H9 (cell line): Measurements from ENCODE around the gene NFATC1. TPM values are rescaled to one million over a fixed set of nuclear protein-coding genes. Genes with fewer than 3 reads are reported as not detected.

ENCODE experiments used
- DNase-seq: peaks from one replicate; pipeline ENCODE4 v3.0.0-alpha.2; 2017
- H2AFZ ChIP-seq: one replicate; pipeline ENCODE4 v1.6.1; 2013; ENCODE audit warnings: mild to moderate bottlenecking, low read length, control low read depth, moderate library complexity
- H2AK5ac ChIP-seq: 2 replicates; pipeline ENCODE4 v1.6.1; 2013; ENCODE audit warnings: low read length, control low read depth, mixed read lengths; ENCODE audit not compliant: insufficient read length
- H2BK120ac ChIP-seq: one replicate; pipeline ENCODE4 v1.6.1; 2013; ENCODE audit warnings: low read depth, mild to moderate bottlenecking, low read length, control low read depth, inconsistent platforms; ENCODE audit not compliant: poor library complexity, severe bottlenecking
- H2BK12ac ChIP-seq: 2 replicates; pipeline ENCODE4 v1.6.1; 2013; ENCODE audit warnings: low read length, control low read depth, mixed read lengths, low read depth; ENCODE audit not compliant: insufficient read length
- H2BK15ac ChIP-seq: 2 replicates; pipeline ENCODE4 v1.6.1; 2013; ENCODE audit warnings: low read depth, low read length, control low read depth
- H2BK20ac ChIP-seq: one replicate; pipeline ENCODE4 v1.6.1; 2013; ENCODE audit warnings: low read depth, mild to moderate bottlenecking, low read length, control low read depth, inconsistent platforms; ENCODE audit not compliant: poor library complexity, severe bottlenecking
- H2BK5ac ChIP-seq: 2 replicates; pipeline ENCODE4 v1.6.1; 2013; ENCODE audit warnings: low read length, control low read depth, mixed read lengths; ENCODE audit not compliant: insufficient read length
- H3K14ac ChIP-seq: 2 replicates; pipeline ENCODE4 v1.6.1; 2013; ENCODE audit warnings: low read length, control low read depth; ENCODE audit not compliant: insufficient read depth
- H3K18ac ChIP-seq: 2 replicates; pipeline ENCODE4 v1.6.1; 2013; ENCODE audit warnings: low read depth, mild to moderate bottlenecking, mixed read lengths, low read length, control low read depth; ENCODE audit not compliant: insufficient read length
- H3K23ac ChIP-seq: 2 replicates; pipeline ENCODE4 v1.6.1; 2013; ENCODE audit warnings: low read length, control low read depth, mixed read lengths, low read depth; ENCODE audit not compliant: insufficient read length
- H3K23me2 ChIP-seq: 2 replicates; pipeline ENCODE4 v1.6.1; 2013; ENCODE audit warnings: low read depth, mild to moderate bottlenecking, mixed read lengths, low read length, control low read depth; ENCODE audit not compliant: insufficient read length, poor library complexity, severe bottlenecking
- H3K27ac ChIP-seq: 2 replicates; pipeline ENCODE4 v1.5.1; 2013; ENCODE audit warnings: low read length, control low read depth, mixed read lengths, low read depth; ENCODE audit not compliant: insufficient read length
- H3K27me3 ChIP-seq: 2 replicates; pipeline ENCODE4 v1.6.1; 2013; ENCODE audit warnings: low read length, control low read depth, inconsistent platforms; ENCODE audit not compliant: insufficient read depth
- H3K4ac ChIP-seq: 2 replicates; pipeline ENCODE4 v1.6.1; 2013; ENCODE audit warnings: low read depth, mild to moderate bottlenecking, control low read depth, inconsistent platforms, low read length, moderate library complexity
- H3K4me1 ChIP-seq: 2 replicates; pipeline ENCODE4 v1.6.1; 2013; ENCODE audit warnings: low read length, control low read depth, inconsistent platforms; ENCODE audit not compliant: insufficient read depth
- H3K4me2 ChIP-seq: 2 replicates; pipeline ENCODE4 v1.6.1; 2013; ENCODE audit warnings: low read length, control low read depth, mixed read lengths; ENCODE audit not compliant: insufficient read length, insufficient read depth
- H3K56ac ChIP-seq: 2 replicates; pipeline ENCODE4 v1.6.1; 2013; ENCODE audit warnings: low read depth, mild to moderate bottlenecking, mixed read lengths, low read length, control low read depth; ENCODE audit not compliant: insufficient read length
- H3K79me1 ChIP-seq: 2 replicates; pipeline ENCODE4 v1.6.1; 2013; ENCODE audit warnings: low read depth, mild to moderate bottlenecking, moderate library complexity, low read length, control low read depth, inconsistent platforms; ENCODE audit not compliant: insufficient read depth, poor library complexity, severe bottlenecking
- H3K79me2 ChIP-seq: 2 replicates; pipeline ENCODE4 v1.6.1; 2013; ENCODE audit warnings: low read length, control low read depth, inconsistent platforms; ENCODE audit not compliant: insufficient read depth
- H3K9ac ChIP-seq: 2 replicates; pipeline ENCODE4 v1.6.1; 2013; ENCODE audit warnings: low read length, control low read depth, mixed read lengths; ENCODE audit not compliant: insufficient read length; ENCODE audit errors: extremely low read depth
- H3K9me3 ChIP-seq: one replicate; pipeline ENCODE4 v1.6.1; 2013; ENCODE audit warnings: low read depth, low read length, inconsistent platforms; ENCODE audit not compliant: control insufficient read depth
- H3T11ph ChIP-seq: one replicate; pipeline ENCODE4 v1.6.1; 2013; ENCODE audit warnings: mild to moderate bottlenecking, low read length, control low read depth, inconsistent platforms
- H4K20me1 ChIP-seq: one replicate; pipeline ENCODE4 v1.6.1; 2013; ENCODE audit not compliant: control insufficient read depth, insufficient read length, insufficient read depth
- H4K5ac ChIP-seq: 2 replicates; pipeline ENCODE4 v1.6.1; 2013; ENCODE audit warnings: low read depth, mild to moderate bottlenecking, mixed read lengths, low read length, control low read depth; ENCODE audit not compliant: insufficient read length
- H4K8ac ChIP-seq: replicated peaks from 2 replicates; pipeline ENCODE4 v1.6.1; 2013; ENCODE audit warnings: low read length, control low read depth, mixed read lengths, low read depth; ENCODE audit not compliant: insufficient read length
- H4K91ac ChIP-seq: 2 replicates; pipeline ENCODE4 v1.6.1; 2013; ENCODE audit warnings: low read depth, mild to moderate bottlenecking, moderate library complexity, mixed read lengths, low read length, control low read depth; ENCODE audit not compliant: insufficient read length
- H3K27ac Mint-ChIP-seq, 3 experiments: 2 replicates in 2 of 3; 3 replicates in 1 of 3; pipeline ENCODE4 v1.8.0; 2020 to 2021; ENCODE audit warnings: mixed read lengths in 3 of 3, mild to moderate bottlenecking in 1 of 3, moderate library complexity in 1 of 3
- H3K27me3 Mint-ChIP-seq: 2 replicates; pipeline ENCODE4 v1.8.0; 2021; ENCODE audit warnings: low read depth, mild to moderate bottlenecking, moderate library complexity, mixed read lengths
- H3K36me3 Mint-ChIP-seq, 3 experiments: 2 replicates in 2 of 3; 3 replicates in 1 of 3; pipeline ENCODE4 v1.8.0; 2020 to 2021; ENCODE audit warnings: low read depth in 3 of 3, mixed read lengths in 3 of 3; ENCODE audit not compliant: insufficient read depth in 1 of 3
- H3K4me1 Mint-ChIP-seq, 2 experiments: 2 replicates each; pipeline ENCODE4 v1.8.0; 2020; ENCODE audit warnings: mixed read lengths in 2 of 2
- H3K4me3 Mint-ChIP-seq, 2 experiments: 2 replicates in 1 of 2; 3 replicates in 1 of 2; pipeline ENCODE4 v1.8.0; 2020 to 2021; ENCODE audit warnings: mild to moderate bottlenecking in 2 of 2, mixed read lengths in 2 of 2, moderate library complexity in 1 of 2
- H3K9me3 Mint-ChIP-seq, 2 experiments: 2 replicates in 1 of 2; 3 replicates in 1 of 2; pipeline ENCODE4 v1.8.0; 2020; ENCODE audit warnings: mild to moderate bottlenecking in 2 of 2, mixed read lengths in 2 of 2, moderate library complexity in 1 of 2
- WGBS: extraction: QIAGEN DNeasy Blood & Tissue Kit; methylation state at CpG from one replicate; pipeline ENCODE4 v1.1.7; 2013; ENCODE audit warnings: missing lambda C conversion rate, low lambda C conversion rate, mixed read lengths; ENCODE audit not compliant: insufficient read length; ENCODE audit errors: extremely low coverage; 5-methylcytosine and 5-hydroxymethylcytosine counted together
- total RNA-seq: library from RNA; stranded (reverse); gene quantifications from 2 replicates; pipeline ENCODE4 v1.2.1, GENCODE V29; 2021
- TF ChIP-seq, protein P1 (sequence below): fragments of 200-600 bp; sonication (generic); conservative IDR thresholded peaks from 3 replicates; pipeline ENCODE4 v1.8.0; 2021; ENCODE audit warnings: antibody characterized with exemption, mild to moderate bottlenecking

The NFATC1 gene
- total RNA-seq, 1 experiment from 2014 or later = 5.5 TPM

DNA sequence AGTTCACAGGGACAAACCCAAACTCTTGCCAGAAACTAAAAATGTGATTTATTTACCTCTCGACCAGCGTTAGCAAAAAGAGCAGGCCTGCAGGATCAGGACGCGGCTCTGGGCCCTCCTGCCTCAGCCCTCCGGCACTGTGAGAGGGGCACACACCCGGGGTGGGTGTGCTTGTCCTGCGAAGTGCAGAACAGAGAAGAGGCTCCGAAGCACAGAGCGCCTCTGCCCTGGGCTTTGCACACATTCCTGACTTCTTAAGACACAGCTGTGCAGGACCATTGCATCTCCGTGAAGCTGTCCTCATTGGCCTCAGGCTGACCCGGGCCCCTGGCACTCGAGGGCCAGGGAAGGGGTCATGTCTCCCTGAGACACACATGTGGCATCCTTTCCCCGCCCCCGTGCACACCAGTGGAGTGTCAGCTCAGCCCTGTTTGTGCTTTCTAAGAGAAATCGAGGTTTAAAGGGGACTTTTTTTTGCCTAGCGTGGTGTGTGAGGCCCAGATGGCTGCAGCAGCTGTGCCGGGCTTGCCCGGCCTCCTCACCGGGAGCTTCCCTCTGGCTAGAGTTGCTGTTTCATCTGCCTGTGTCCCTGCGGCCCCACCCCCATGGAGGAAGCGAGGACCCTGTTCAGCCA is 9.9 kb upstream of the NFATC1 start:
- no peak overlapping the region for H3K27ac ChIP-seq
- no peak overlapping the region for H3K56ac ChIP-seq
- Mint-ChIP-seq H3K4me3 (no peak overlapping the region), H3K36me3 (no peaks in the 10 kb centered on the region), H3K27ac (no peak overlapping the region), H3K27me3 (peaks cover 42% of the 10 kb centered on the region), H3K4me1 (peaks cover 0 to 2% of the 10 kb centered on the region in 2 experiments; a peak in 1 of 4 replicates), H3K9me3 (no peaks in the 10 kb centered on the region; a peak in 2 of 5 replicates)
- DNase-seq = peak; percentile 25
- no peak overlapping the region for H4K8ac ChIP-seq
- TF ChIP-seq, protein P1, sequence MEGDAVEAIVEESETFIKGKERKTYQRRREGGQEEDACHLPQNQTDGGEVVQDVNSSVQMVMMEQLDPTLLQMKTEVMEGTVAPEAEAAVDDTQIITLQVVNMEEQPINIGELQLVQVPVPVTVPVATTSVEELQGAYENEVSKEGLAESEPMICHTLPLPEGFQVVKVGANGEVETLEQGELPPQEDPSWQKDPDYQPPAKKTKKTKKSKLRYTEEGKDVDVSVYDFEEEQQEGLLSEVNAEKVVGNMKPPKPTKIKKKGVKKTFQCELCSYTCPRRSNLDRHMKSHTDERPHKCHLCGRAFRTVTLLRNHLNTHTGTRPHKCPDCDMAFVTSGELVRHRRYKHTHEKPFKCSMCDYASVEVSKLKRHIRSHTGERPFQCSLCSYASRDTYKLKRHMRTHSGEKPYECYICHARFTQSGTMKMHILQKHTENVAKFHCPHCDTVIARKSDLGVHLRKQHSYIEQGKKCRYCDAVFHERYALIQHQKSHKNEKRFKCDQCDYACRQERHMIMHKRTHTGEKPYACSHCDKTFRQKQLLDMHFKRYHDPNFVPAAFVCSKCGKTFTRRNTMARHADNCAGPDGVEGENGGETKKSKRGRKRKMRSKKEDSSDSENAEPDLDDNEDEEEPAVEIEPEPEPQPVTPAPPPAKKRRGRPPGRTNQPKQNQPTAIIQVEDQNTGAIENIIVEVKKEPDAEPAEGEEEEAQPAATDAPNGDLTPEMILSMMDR = no peak
- H3K79me1 ChIP-seq = no peaks in the 10 kb centered on the region
- no peak overlapping the region for H2BK5ac ChIP-seq
- WGBS = no CpG with 5 or more reads among the region's 21 CpGs
- H4K5ac ChIP-seq = no peak overlapping the region
- H3K79me2 ChIP-seq = no peaks in the 10 kb centered on the region
- no peaks in the 10 kb centered on the region for H3K4me1 ChIP-seq
- H3K4me2 ChIP-seq = no peak overlapping the region
- no peak overlapping the region for H2BK15ac ChIP-seq
- H2BK20ac ChIP-seq = no peak overlapping the region
- no peak overlapping the region for H3K4ac ChIP-seq
- no peak overlapping the region for H2BK12ac ChIP-seq
- no peak overlapping the region for H3K23ac ChIP-seq
- no peak overlapping the region for H3K9ac ChIP-seq
- H3K23me2 ChIP-seq = no peaks in the 10 kb centered on the region
- no peaks in the 10 kb centered on the region; the same call in 1 of the 2 replicates for H3K27me3 ChIP-seq
- H3K14ac ChIP-seq = no peak overlapping the region
- no peaks in the 10 kb centered on the region for H3K9me3 ChIP-seq
- no peak overlapping the region for H2AFZ ChIP-seq
- no peak overlapping the region for H3T11ph ChIP-seq
- no peaks in the 10 kb centered on the region for H4K20me1 ChIP-seq
- H2BK120ac ChIP-seq = no peak overlapping the region
- no peak overlapping the region for H2AK5ac ChIP-seq
- H4K91ac ChIP-seq = no peak overlapping the region
- no peak overlapping the region for H3K18ac ChIP-seq
